Measurements from ENCODE around the gene EMID1.

GRCh38 chr22:29216873-29217666 is 11.4 kb downstream of the EMID1 start:
- TF ChIP-seq POLR2AphosphoS5 (IDR thresholded peaks at IDR 0.05; ENCODE audit: low read depth, low read length) = no peak
- no peak for TF ChIP-seq REST (IDR thresholded peaks at IDR 0.05; ENCODE audit: insufficient read depth in 1 of 2, low read depth in 2 of 2, low read length in 2 of 2)
- TF ChIP-seq TAF1 (IDR thresholded peaks at IDR 0.05; ENCODE audit: borderline replicate concordance, insufficient read depth, low read length) = no peak
- TF ChIP-seq FOXP2 (optimal IDR thresholded peaks at IDR 0.05; ENCODE audit: borderline replicate concordance, extremely low read depth, extremely low read length, insufficient read depth) = no peak
